Measurements from ENCODE around the gene CYP4F12. TPM values are rescaled to one million over a fixed set of nuclear protein-coding genes. Genes with fewer than 3 reads are reported as not detected.
"Not testable (repeated sequence)": the region's sequence is repeated elsewhere in the genome, so short reads cannot be mapped to it uniquely, and the experiment has no call there.

CYP4F12 gene
- total RNA-seq, 1 donor from 2014 or later: 1.0 TPM

GRCh38 chr19:15671237-15671821, 1.6 kb upstream of the CYP4F12 start:
- no peak overlapping the region for H3K27ac ChIP-seq (ENCODE audit: low read depth, low read length)
- peaks cover 0 to 4% (median 3%) of the 10 kb centered on the region in 3 donors for H3K27me3 ChIP-seq (ENCODE audit: control insufficient read depth in 3 of 3, insufficient read depth in 3 of 3, low read length in 3 of 3)
- no peak overlapping the region for H3K9ac ChIP-seq (ENCODE audit: low read depth in 1 of 3, low read length in 3 of 3)

GRCh38 chr19:15671891-15672579, 852 bp upstream of the CYP4F12 start:
- Histone ChIP-seq H3K4me1 (ENCODE audit: control insufficient read depth in 3 of 3, insufficient read depth in 3 of 3, low read length in 3 of 3) (peaks cover 3 to 6% (median 5%) of the 10 kb centered on the region in 3 donors), H3K4me3 (ENCODE audit: low read length in 3 of 3) (no peak overlapping the region), H3K36me3 (ENCODE audit: control insufficient read depth in 3 of 3, insufficient read depth in 3 of 3, low read length in 3 of 3) (no peaks in the 10 kb centered on the region), H3K9ac (ENCODE audit: low read depth in 1 of 3, low read length in 3 of 3) (no peak overlapping the region), H3K27me3 (ENCODE audit: control insufficient read depth in 3 of 3, insufficient read depth in 3 of 3, low read length in 3 of 3) (peaks cover 0 to 4% (median under 1%) of the 10 kb centered on the region in 3 donors), H3K27ac (ENCODE audit: low read depth, low read length) (peak overlapping the region; percentile 42), H3K9me3 (ENCODE audit: control insufficient read depth in 3 of 3, low read length in 3 of 3) (peaks cover 0 to 3% (median 2%) of the 10 kb centered on the region in 3 donors)

More at GRCh38 chr19:15671237-15671821, 1.6 kb upstream of the CYP4F12 start:
- H3K4me3 ChIP-seq (ENCODE audit: low read length in 3 of 3): no peak overlapping the region
- H3K36me3 ChIP-seq (ENCODE audit: control insufficient read depth in 3 of 3, insufficient read depth in 3 of 3, low read length in 3 of 3): no peaks in the 10 kb centered on the region
- peaks cover 0 to 5% (median 2%) of the 10 kb centered on the region in 3 donors for H3K9me3 ChIP-seq (ENCODE audit: control insufficient read depth in 3 of 3, low read length in 3 of 3)
- H3K4me1 ChIP-seq (ENCODE audit: control insufficient read depth in 3 of 3, insufficient read depth in 3 of 3, low read length in 3 of 3): peaks cover 3 to 6% (median 5%) of the 10 kb centered on the region in 3 donors

GRCh38 chr19:15673176-15673654, 328 bp downstream of the CYP4F12 start:
- Histone ChIP-seq H3K27me3 (ENCODE audit: control insufficient read depth in 3 of 3, insufficient read depth in 3 of 3, low read length in 3 of 3) (peaks cover 0 to 4% (median 0%) of the 10 kb centered on the region in 3 donors), H3K36me3 (ENCODE audit: control insufficient read depth in 3 of 3, insufficient read depth in 3 of 3, low read length in 3 of 3) (no peaks in the 10 kb centered on the region), H3K9ac (ENCODE audit: low read depth in 1 of 3, low read length in 3 of 3) (no peak overlapping the region), H3K27ac (ENCODE audit: low read depth, low read length) (no peak overlapping the region), H3K4me3 (ENCODE audit: low read length in 3 of 3) (peak overlapping the region in 2 of 3 donors; percentile 38 to 41), H3K9me3 (ENCODE audit: control insufficient read depth in 3 of 3, low read length in 3 of 3) (peaks cover 0 to 3% (median 2%) of the 10 kb centered on the region in 3 donors), H3K4me1 (ENCODE audit: control insufficient read depth in 3 of 3, insufficient read depth in 3 of 3, low read length in 3 of 3) (peaks cover 3 to 6% (median 5%) of the 10 kb centered on the region in 3 donors)

- Histone ChIP-seq H3K4me1 (ENCODE audit: control insufficient read depth in 3 of 3, insufficient read depth in 3 of 3, low read length in 3 of 3) (peaks cover 3 to 6% (median 5%) of the 10 kb centered on the region in 3 donors), H3K27ac (ENCODE audit: low read depth, low read length) (no peak overlapping the region), H3K9ac (ENCODE audit: low read depth in 1 of 3, low read length in 3 of 3) (no peak overlapping the region), H3K27me3 (ENCODE audit: control insufficient read depth in 3 of 3, insufficient read depth in 3 of 3, low read length in 3 of 3) (no peaks in the 10 kb centered on the region), H3K9me3 (ENCODE audit: control insufficient read depth in 3 of 3, low read length in 3 of 3) (no peaks in the 10 kb centered on the region), H3K4me3 (ENCODE audit: low read length in 3 of 3) (no peak overlapping the region), H3K36me3 (ENCODE audit: control insufficient read depth in 3 of 3, insufficient read depth in 3 of 3, low read length in 3 of 3) (no peaks in the 10 kb centered on the region)
These were observed 2.7 kb downstream of the CYP4F12 start for GRCh38 chr19:15675560-15675959.

GRCh38 chr19:15679089-15679488, 6.2 kb downstream of the CYP4F12 start:
- Histone ChIP-seq H3K4me3 (ENCODE audit: low read length in 3 of 3) (no peak overlapping the region), H3K27ac (ENCODE audit: low read depth, low read length) (no peak overlapping the region), H3K4me1 (ENCODE audit: control insufficient read depth in 3 of 3, insufficient read depth in 3 of 3, low read length in 3 of 3) (no peaks in the 10 kb centered on the region), H3K9ac (ENCODE audit: low read depth in 1 of 3, low read length in 3 of 3) (no peak overlapping the region), H3K27me3 (ENCODE audit: control insufficient read depth in 3 of 3, insufficient read depth in 3 of 3, low read length in 3 of 3) (no peaks in the 10 kb centered on the region), H3K36me3 (ENCODE audit: control insufficient read depth in 3 of 3, insufficient read depth in 3 of 3, low read length in 3 of 3) (peaks cover 0 to 4% (median 0%) of the 10 kb centered on the region in 3 donors), H3K9me3 (ENCODE audit: control insufficient read depth in 3 of 3, low read length in 3 of 3) (no peaks in the 10 kb centered on the region)

- H3K9ac ChIP-seq (ENCODE audit: low read depth in 1 of 3, low read length in 3 of 3); H3K27ac ChIP-seq (ENCODE audit: low read depth, low read length); H3K27me3 ChIP-seq (ENCODE audit: control insufficient read depth in 3 of 3, insufficient read depth in 3 of 3, low read length in 3 of 3); H3K9me3 ChIP-seq (ENCODE audit: control insufficient read depth in 3 of 3, low read length in 3 of 3); H3K4me1 ChIP-seq (ENCODE audit: control insufficient read depth in 3 of 3, insufficient read depth in 3 of 3, low read length in 3 of 3); H3K36me3 ChIP-seq (ENCODE audit: control insufficient read depth in 3 of 3, insufficient read depth in 3 of 3, low read length in 3 of 3); H3K4me3 ChIP-seq (ENCODE audit: low read length in 3 of 3): not testable (repeated sequence)
These were observed 7.0 kb downstream of the CYP4F12 start for GRCh38 chr19:15679865-15680264.

GRCh38 chr19:15680478-15681322, 7.8 kb downstream of the CYP4F12 start:
- peaks cover 0 to 4% (median 0%) of the 10 kb centered on the region in 3 donors for H3K36me3 ChIP-seq (ENCODE audit: control insufficient read depth in 3 of 3, insufficient read depth in 3 of 3, low read length in 3 of 3)
- H3K27me3 ChIP-seq (ENCODE audit: control insufficient read depth in 3 of 3, insufficient read depth in 3 of 3, low read length in 3 of 3): no peaks in the 10 kb centered on the region
- H3K9ac ChIP-seq (ENCODE audit: low read depth in 1 of 3, low read length in 3 of 3): no peak overlapping the region
- no peak overlapping the region for H3K27ac ChIP-seq (ENCODE audit: low read depth, low read length)
- H3K4me1 ChIP-seq (ENCODE audit: control insufficient read depth in 3 of 3, insufficient read depth in 3 of 3, low read length in 3 of 3): no peaks in the 10 kb centered on the region
- no peak overlapping the region for H3K4me3 ChIP-seq (ENCODE audit: low read length in 3 of 3)
- H3K9me3 ChIP-seq (ENCODE audit: control insufficient read depth in 3 of 3, low read length in 3 of 3): no peaks in the 10 kb centered on the region

- Histone ChIP-seq H3K27ac (ENCODE audit: low read depth, low read length) (no peak overlapping the region), H3K9me3 (ENCODE audit: control insufficient read depth in 3 of 3, low read length in 3 of 3) (peaks cover 0 to 3% (median 0%) of the 10 kb centered on the region in 3 donors), H3K36me3 (ENCODE audit: control insufficient read depth in 3 of 3, insufficient read depth in 3 of 3, low read length in 3 of 3) (peaks cover 0 to 4% (median 0%) of the 10 kb centered on the region in 3 donors), H3K4me1 (ENCODE audit: control insufficient read depth in 3 of 3, insufficient read depth in 3 of 3, low read length in 3 of 3) (no peaks in the 10 kb centered on the region), H3K9ac (ENCODE audit: low read depth in 1 of 3, low read length in 3 of 3) (no peak overlapping the region), H3K4me3 (ENCODE audit: low read length in 3 of 3) (no peak overlapping the region), H3K27me3 (ENCODE audit: control insufficient read depth in 3 of 3, insufficient read depth in 3 of 3, low read length in 3 of 3) (no peaks in the 10 kb centered on the region)
These were observed 10.5 kb downstream of the CYP4F12 start for GRCh38 chr19:15683411-15683810.

GRCh38 chr19:15684828-15685227, 11.9 kb downstream of the CYP4F12 start:
- Histone ChIP-seq H3K9me3 (ENCODE audit: control insufficient read depth in 3 of 3, low read length in 3 of 3) (peaks cover 0 to 3% (median 0%) of the 10 kb centered on the region in 3 donors), H3K4me1 (ENCODE audit: control insufficient read depth in 3 of 3, insufficient read depth in 3 of 3, low read length in 3 of 3) (no peaks in the 10 kb centered on the region), H3K27ac (ENCODE audit: low read depth, low read length) (no peak overlapping the region), H3K36me3 (ENCODE audit: control insufficient read depth in 3 of 3, insufficient read depth in 3 of 3, low read length in 3 of 3) (peaks cover 0 to 4% (median 0%) of the 10 kb centered on the region in 3 donors), H3K27me3 (ENCODE audit: control insufficient read depth in 3 of 3, insufficient read depth in 3 of 3, low read length in 3 of 3) (no peaks in the 10 kb centered on the region), H3K4me3 (ENCODE audit: low read length in 3 of 3) (no peak overlapping the region), H3K9ac (ENCODE audit: low read depth in 1 of 3, low read length in 3 of 3) (no peak overlapping the region)
